Keratinocyte (primary cell): Measurements from ENCODE around the gene USH1C. TPM values are rescaled to one million over a fixed set of nuclear protein-coding genes. Genes with fewer than 3 reads are reported as not detected.

ENCODE experiments used
- DNase-seq: peaks from one replicate; pipeline ENCODE4 v3.0.0-alpha.2; 2011; ENCODE audit warnings: low read depth, missing footprints, low spot score
- FAIRE-seq: peaks from 2 replicates; lab custom pipeline; 2011; peaks lifted over from hg19 to GRCh38; lab: Jason Lieb, UNC
- H2AFZ ChIP-seq: 2 replicates; pipeline ENCODE4 v1.6.0; 2012; ENCODE audit warnings: low read length, control low read depth, inconsistent platforms; ENCODE audit not compliant: control insufficient read depth
- H3K27ac ChIP-seq: 2 replicates; pipeline ENCODE4 v1.5.1; 2011; ENCODE audit warnings: low read length; ENCODE audit not compliant: control insufficient read depth, insufficient read depth
- H3K27me3 ChIP-seq: 3 replicates; pipeline ENCODE4 v1.6.0; 2011; ENCODE audit warnings: low read length; ENCODE audit not compliant: control insufficient read depth, insufficient read depth; ENCODE audit errors: extremely low read depth
- H3K36me3 ChIP-seq, 2 experiments: 2 replicates in 1 of 2; 3 replicates in 1 of 2; pipeline ENCODE4 v1.5.1; 2011; ENCODE audit warnings: low read length in 2 of 2, mild to moderate bottlenecking in 1 of 2; ENCODE audit not compliant: control insufficient read depth in 2 of 2, insufficient read depth in 2 of 2; ENCODE audit errors: extremely low read depth in 1 of 2
- H3K4me1 ChIP-seq: 3 replicates; pipeline ENCODE4 v1.5.1; 2011; ENCODE audit warnings: low read length; ENCODE audit not compliant: control insufficient read depth, insufficient read depth; ENCODE audit errors: extremely low read depth
- H3K4me2 ChIP-seq: 3 replicates; pipeline ENCODE4 v1.6.0; 2011; ENCODE audit warnings: low read depth, low read length; ENCODE audit not compliant: control insufficient read depth, insufficient read depth; ENCODE audit errors: extremely low read depth
- H3K4me3 ChIP-seq, 3 experiments: fragments of 200-600 bp in 1 of 3; sonication (generic) in 1 of 3; 2 replicates in 2 of 3; 3 replicates in 1 of 3; pipeline ENCODE4 v1.5.1; 2011 to 2016; ENCODE audit warnings: low read length in 3 of 3, mild to moderate bottlenecking in 3 of 3, control low read depth in 2 of 3, inconsistent platforms in 1 of 3, low read depth in 1 of 3, mixed read lengths in 1 of 3, mixed run types in 1 of 3, moderate library complexity in 1 of 3; ENCODE audit not compliant: control insufficient read depth in 2 of 3, insufficient read depth in 2 of 3; ENCODE audit errors: extremely low read depth in 1 of 3
- H3K79me2 ChIP-seq: 2 replicates; pipeline ENCODE4 v1.6.0; 2012; ENCODE audit warnings: low read length; ENCODE audit not compliant: control insufficient read depth, insufficient read depth
- H3K9ac ChIP-seq: 3 replicates; pipeline ENCODE4 v1.6.0; 2011; ENCODE audit warnings: low read length; ENCODE audit not compliant: control insufficient read depth, insufficient read depth; ENCODE audit errors: extremely low read depth
- H3K9me1 ChIP-seq: 3 replicates; pipeline ENCODE4 v1.6.0; 2011; ENCODE audit warnings: low read length; ENCODE audit not compliant: control insufficient read depth, insufficient read depth; ENCODE audit errors: extremely low read depth
- H3K9me3 ChIP-seq: 2 replicates; pipeline ENCODE4 v1.5.1; 2012; ENCODE audit warnings: low read depth, low read length; ENCODE audit not compliant: control insufficient read depth
- H4K20me1 ChIP-seq: 3 replicates; pipeline ENCODE4 v1.6.0; 2011; ENCODE audit warnings: low read length; ENCODE audit not compliant: control insufficient read depth, insufficient read depth; ENCODE audit errors: extremely low read depth
- CTCF ChIP-seq, 3 experiments: IDR thresholded peaks in 1 of 3; conservative IDR thresholded peaks in 1 of 3; optimal IDR thresholded peaks in 1 of 3; 2 replicates in 2 of 3; 3 replicates in 1 of 3; pipeline versions ENCODE3 to v1.5.1; 2011; ENCODE audit warnings: low read length in 3 of 3, mild to moderate bottlenecking in 3 of 3, moderate library complexity in 2 of 3, control low read depth in 1 of 3, inconsistent platforms in 1 of 3; ENCODE audit not compliant: insufficient read depth in 2 of 3; ENCODE audit errors: extremely low read depth in 1 of 3
- EZH2 ChIP-seq: IDR thresholded peaks from one replicate; pipeline ENCODE4 v1.6.1; 2012; ENCODE audit warnings: inconsistent platforms, mild to moderate bottlenecking, low read length, moderate library complexity
- dilution Hi-C: fragments of 300-500 bp; cut with MboI; formaldehyde crosslinking; loops from one replicate; pipeline ENCODE4 v1.7.0; 2020; ENCODE audit warnings: low sequenced_read_pairs; ENCODE audit not compliant: extremely low pct_ligation_motif_present
- polyA plus RNA-seq, 5 experiments: library from polyadenylated mRNA; depleted of rRNA in 3 of 5; stranded (reverse) in 3 of 5; stranded (forward) in 1 of 5; unstranded in 1 of 5; fragments of >200 nt; gene quantifications; 1 replicate in 1 of 5; 2 replicates in 3 of 5; 3 replicates in 1 of 5; pipeline versions ENCODE4 v1.2.1 to v1.2.3, GENCODE V29; 2011 to 2012; ENCODE audit warnings: missing spikeins in 2 of 5, low read depth in 1 of 5, low replicate concordance in 1 of 5

USH1C gene
- polyA plus RNA-seq, 1 donor (not counting 4 experiments of a cell fraction or from before 2014, with no cell fraction given), result not detected

- no peaks in the 10 kb centered on the region for H3K9me1 ChIP-seq
- H3K27ac ChIP-seq, result no peak overlapping the region
- no peaks in the 10 kb centered on the region for H4K20me1 ChIP-seq
- no peaks in the 10 kb centered on the region for H3K4me1 ChIP-seq
- H3K79me2 ChIP-seq, result no peaks in the 10 kb centered on the region
- no peak overlapping the region for H3K4me3 ChIP-seq
- no peak overlapping the region for H2AFZ ChIP-seq
- H3K36me3 ChIP-seq, result no peaks in the 10 kb centered on the region
- no peak overlapping the region for H3K4me2 ChIP-seq
- no peaks in the 10 kb centered on the region for H3K9me3 ChIP-seq
- FAIRE-seq (no peak), DNase-seq (no peak)
- dilution Hi-C loops, result no loop called here
- TF ChIP-seq CTCF (optimal IDR thresholded peaks at IDR 0.05 in 1 of 3, IDR thresholded peaks at IDR 0.05 in 1 of 3, conservative IDR thresholded peaks at IDR 0.05 in 1 of 3; ENCODE audit: extremely low read depth in 1 of 3, insufficient read depth in 2 of 3, low read length in 3 of 3) (no peak), EZH2 (no peak)
- H3K27me3 ChIP-seq, result peaks cover 10% of the 10 kb centered on the region
- H3K9ac ChIP-seq, result no peak overlapping the region
Observed at GRCh38 chr11:17445240-17445795, 98.9 kb downstream of the USH1C start.

GRCh38 chr11:17443926-17444690, 100.1 kb downstream of the USH1C start:
- H3K79me2 ChIP-seq, result no peaks in the 10 kb centered on the region
- H3K4me3 ChIP-seq, result no peak overlapping the region
- H3K4me1 ChIP-seq, result no peaks in the 10 kb centered on the region
- no peaks in the 10 kb centered on the region for H3K9me3 ChIP-seq
- TF ChIP-seq EZH2 (no peak), CTCF (optimal IDR thresholded peaks at IDR 0.05 in 1 of 3, IDR thresholded peaks at IDR 0.05 in 1 of 3, conservative IDR thresholded peaks at IDR 0.05 in 1 of 3; ENCODE audit: extremely low read depth in 1 of 3, insufficient read depth in 2 of 3, low read length in 3 of 3) (no peak)
- H3K9ac ChIP-seq, result no peak overlapping the region
- H4K20me1 ChIP-seq, result no peaks in the 10 kb centered on the region
- H2AFZ ChIP-seq, result no peak overlapping the region
- H3K36me3 ChIP-seq, result no peaks in the 10 kb centered on the region
- H3K27me3 ChIP-seq, result peaks cover 11% of the 10 kb centered on the region
- H3K27ac ChIP-seq, result no peak overlapping the region
- DNase-seq (no peak), FAIRE-seq (no peak)
- no peak overlapping the region for H3K4me2 ChIP-seq
- H3K9me1 ChIP-seq, result no peaks in the 10 kb centered on the region
- dilution Hi-C loops, result no loop called here

Other genes starting within 250 kb of the USH1C start
- 3.2 to 3.9 TPM (median 3.5 TPM) in 3 replicates for gene NCR3LG1, start 192.6 kb downstream of the USH1C start, polyA plus RNA-seq
- 0.03 TPM in 1 of 3 replicates, not detected in the others for gene KCNJ11, start 155.8 kb downstream of the USH1C start, polyA plus RNA-seq
- not detected in 3 replicates for gene ABCC8, start 67.6 kb downstream of the USH1C start, polyA plus RNA-seq
- gene OTOG, start 2.8 kb upstream of the USH1C start, polyA plus RNA-seq, result not detected in 3 replicates
- not detected in 3 replicates for gene MYOD1, start 175.2 kb upstream of the USH1C start, polyA plus RNA-seq
- gene KCNC1, start 190.4 kb upstream of the USH1C start, polyA plus RNA-seq, result not detected in 3 replicates